Right lobe of liver (tissue), 4 donors: ENCODE measurements around the gene ELN.

Experiments
- POLR2A ChIP-seq: fragments of 450-650 bp; IDR thresholded peaks from one replicate; pipeline ENCODE4 v1.6.1; 2017; ENCODE audit warnings: antibody characterized with exemption, mild to moderate bottlenecking
- TF ChIP-seq, protein P1 (sequence below), 4 donors: fragments of 200-600 bp in 3 of 4; fragments of 450-650 bp in 1 of 4; IDR thresholded peaks; one replicate each; pipeline versions ENCODE4 v1.5.1 to v1.8.0; 2016 to 2022; ENCODE audit warnings: antibody characterized with exemption in 4 of 4, mild to moderate bottlenecking in 2 of 4
- donor health status: DM: no; HTN: no; CAD: no.
- donor health status: DM: no; HTN: no; CAD: no.
- donor health status: DM: no; HTN: yes; CAD: no.

DNA sequence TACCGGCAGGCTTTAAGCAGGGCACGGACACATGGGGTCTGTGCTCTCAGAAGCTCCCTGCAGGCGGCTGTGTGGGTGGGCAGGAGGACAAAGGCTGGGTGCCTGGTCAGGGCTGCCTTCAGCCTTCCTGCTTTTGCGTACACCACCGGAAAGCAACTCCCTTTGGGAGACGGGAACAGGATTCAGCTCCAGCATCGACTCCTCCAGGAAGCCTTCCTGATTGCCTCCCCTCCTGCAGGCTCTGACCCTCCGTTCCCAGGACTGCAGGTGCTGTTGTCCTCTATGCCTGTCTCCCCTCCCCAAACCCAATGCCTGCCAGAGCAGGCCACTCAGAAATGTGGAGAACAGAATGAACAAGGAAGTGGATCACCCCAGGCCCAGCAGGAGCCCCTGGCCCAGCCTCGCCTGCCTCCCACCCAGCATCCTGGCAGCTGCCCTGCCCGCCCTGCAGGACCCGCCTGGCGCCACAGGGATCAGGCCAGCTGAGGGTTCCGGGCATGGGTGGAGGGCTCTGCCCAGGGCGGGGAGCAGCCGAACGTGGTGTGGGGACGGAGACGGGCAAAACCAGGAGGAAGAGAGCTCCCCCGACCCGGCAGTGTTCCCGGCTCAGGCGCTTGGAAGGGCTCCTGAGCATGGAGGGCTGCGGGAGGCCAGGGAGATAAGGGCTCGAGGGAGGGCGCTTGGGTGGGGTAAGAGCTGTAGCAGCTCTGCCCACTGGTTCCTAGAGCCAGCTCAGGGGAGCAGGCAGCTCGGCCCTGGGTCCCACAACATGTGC, 6.2 kb upstream of the ELN start:
- TF ChIP-seq, protein P1, sequence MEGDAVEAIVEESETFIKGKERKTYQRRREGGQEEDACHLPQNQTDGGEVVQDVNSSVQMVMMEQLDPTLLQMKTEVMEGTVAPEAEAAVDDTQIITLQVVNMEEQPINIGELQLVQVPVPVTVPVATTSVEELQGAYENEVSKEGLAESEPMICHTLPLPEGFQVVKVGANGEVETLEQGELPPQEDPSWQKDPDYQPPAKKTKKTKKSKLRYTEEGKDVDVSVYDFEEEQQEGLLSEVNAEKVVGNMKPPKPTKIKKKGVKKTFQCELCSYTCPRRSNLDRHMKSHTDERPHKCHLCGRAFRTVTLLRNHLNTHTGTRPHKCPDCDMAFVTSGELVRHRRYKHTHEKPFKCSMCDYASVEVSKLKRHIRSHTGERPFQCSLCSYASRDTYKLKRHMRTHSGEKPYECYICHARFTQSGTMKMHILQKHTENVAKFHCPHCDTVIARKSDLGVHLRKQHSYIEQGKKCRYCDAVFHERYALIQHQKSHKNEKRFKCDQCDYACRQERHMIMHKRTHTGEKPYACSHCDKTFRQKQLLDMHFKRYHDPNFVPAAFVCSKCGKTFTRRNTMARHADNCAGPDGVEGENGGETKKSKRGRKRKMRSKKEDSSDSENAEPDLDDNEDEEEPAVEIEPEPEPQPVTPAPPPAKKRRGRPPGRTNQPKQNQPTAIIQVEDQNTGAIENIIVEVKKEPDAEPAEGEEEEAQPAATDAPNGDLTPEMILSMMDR (IDR thresholded peaks at IDR 0.05): no peak
- TF ChIP-seq POLR2A: no peak
